Activated CD4-positive, alpha-beta memory T cell treated with anti-CD3 and anti-CD28 coated beads for 36 hours (primary cell): ENCODE results near the gene TOR1B. TPM values are rescaled to one million over a fixed set of nuclear protein-coding genes. Genes with fewer than 3 reads are reported as not detected.
"Not testable (repeated sequence)": the region's sequence is repeated elsewhere in the genome, so short reads cannot be mapped to it uniquely, and the experiment has no call there.

Experiments used
- CTCF ChIA-PET: fragments of 350-600 bp; sonication (Branson Sonifier 250); formaldehyde crosslinking; loops from one replicate; lab custom pipeline; 2021; ENCODE audit warnings: antibody characterized with exemption, inconsistent platforms; lab: Charles Lee
- POLR2A ChIA-PET: fragments of 350-600 bp; sonication (Branson Sonifier 250); formaldehyde crosslinking; loops from one replicate; lab custom pipeline; 2021; ENCODE audit warnings: antibody characterized with exemption; lab: Charles Lee
- DNase-seq: peaks from one replicate; pipeline ENCODE4 v3.0.0-alpha.2; 2020
- H3K27ac Mint-ChIP-seq: one replicate; pipeline ENCODE4 v1.8.0; 2021; ENCODE audit warnings: mixed read lengths
- H3K27me3 Mint-ChIP-seq: one replicate; pipeline ENCODE4 v1.8.0; 2021; ENCODE audit warnings: mixed read lengths
- H3K36me3 Mint-ChIP-seq: one replicate; pipeline ENCODE4 v1.8.0; 2021; ENCODE audit warnings: mixed read lengths
- H3K4me1 Mint-ChIP-seq: one replicate; pipeline ENCODE4 v1.8.0; 2021; ENCODE audit warnings: low read depth, mixed read lengths
- H3K4me3 Mint-ChIP-seq: one replicate; pipeline ENCODE4 v1.8.0; 2021; ENCODE audit warnings: mild to moderate bottlenecking, mixed read lengths
- H3K9me3 Mint-ChIP-seq: one replicate; pipeline ENCODE4 v1.8.0; 2021; ENCODE audit warnings: mixed read lengths
- intact Hi-C: fragments of 100-400 bp; cut with micrococcal nuclease; formaldehyde crosslinking; loops from one replicate; pipeline ENCODE4 v1.15.1; 2023
- total RNA-seq, 2 experiments: library from RNA; stranded (reverse); gene quantifications; one replicate each; pipeline ENCODE4 v1.2.3, GENCODE V29; 2021

The TOR1B gene
- total RNA-seq, 2 experiments from 2014 or later: 20.6 to 23.0 TPM

DNA sequence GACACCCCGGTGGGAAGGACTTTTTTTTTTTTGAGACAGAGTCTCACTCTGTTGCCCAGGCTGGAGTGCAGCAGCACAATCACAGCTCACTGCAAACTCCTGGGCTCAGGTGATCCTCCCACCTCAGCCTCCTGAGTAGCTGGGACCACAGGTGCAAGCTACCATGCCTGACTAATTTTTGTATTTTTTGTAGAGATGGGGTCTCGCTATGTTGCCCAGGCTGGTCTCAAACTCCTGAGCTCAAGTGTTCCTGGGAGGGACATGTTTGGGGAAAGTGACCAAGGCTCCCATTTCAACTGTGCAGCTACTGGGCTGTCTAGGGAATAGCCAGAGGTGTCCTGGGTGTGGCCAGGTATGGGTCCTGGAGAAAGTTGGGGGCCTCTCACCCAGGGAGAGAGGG lies 7.0 kb upstream of the TOR1B start:
- POLR2A ChIA-PET, H3K4me1 Mint-ChIP-seq, CTCF ChIA-PET: not testable (repeated sequence)

DNA sequence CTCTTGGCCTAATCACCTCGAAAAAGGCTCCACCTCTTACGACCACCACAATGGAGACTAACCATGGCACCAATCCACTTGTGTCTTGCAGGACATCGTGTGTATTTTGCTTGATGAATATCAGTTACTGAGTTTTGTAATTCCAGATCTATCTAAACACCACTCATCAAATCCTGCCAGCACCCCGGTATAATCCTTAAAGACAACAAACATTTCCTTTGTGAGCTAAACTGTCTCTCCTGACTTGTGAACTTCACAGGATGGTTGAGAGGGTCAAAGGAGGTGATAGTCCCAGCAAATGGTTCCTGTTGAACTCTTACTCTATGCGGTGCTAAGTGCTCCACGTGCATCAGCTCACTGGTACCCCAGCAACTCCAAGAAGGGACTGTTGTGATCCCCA lies 4.0 kb upstream of the TOR1B start:
- ChIA-PET CTCF (interaction anchor here (1.1 kb wide), 1 partner anchor 8 kb away, joined by 4 read pairs; no protein-coding TSS in a partner anchor), POLR2A (no interaction called here)
- intact Hi-C loops: no loop called here
- Mint-ChIP-seq H3K27me3 (no peaks in the 10 kb centered on the region), H3K4me3 (no peak overlapping the region), H3K4me1 (peaks cover 3% of the 10 kb centered on the region), H3K27ac (no peak overlapping the region), H3K9me3 (no peaks in the 10 kb centered on the region), H3K36me3 (peaks cover 2% of the 10 kb centered on the region)
- DNase-seq: no peak

More for the DNA sequence above, 7.0 kb upstream of the TOR1B start:
- H3K36me3 Mint-ChIP-seq, intact Hi-C loops, H3K27me3 Mint-ChIP-seq, DNase-seq, H3K27ac Mint-ChIP-seq, H3K4me3 Mint-ChIP-seq, H3K9me3 Mint-ChIP-seq: not testable (repeated sequence)

DNA sequence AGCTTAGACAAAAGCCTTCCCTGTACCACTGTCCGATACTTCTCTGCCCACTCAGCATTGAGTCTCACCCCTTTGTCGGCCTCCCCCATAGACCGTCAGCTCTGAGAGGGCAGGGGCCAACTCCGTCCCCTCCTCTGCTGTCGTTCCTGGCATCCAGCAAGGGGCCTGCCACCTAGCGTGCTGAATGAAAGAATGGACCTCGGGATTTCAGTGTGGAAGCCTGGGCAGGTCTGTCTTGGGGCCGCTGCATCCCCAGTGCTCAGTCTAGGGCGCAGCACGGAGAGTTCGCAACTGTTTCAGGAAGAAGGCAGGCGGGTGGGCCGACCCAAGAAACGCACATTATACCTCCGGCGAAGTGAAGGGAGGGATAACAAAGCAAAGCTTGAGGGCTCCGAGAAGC lies 1.5 kb upstream of the TOR1B start:
- intact Hi-C loops: no loop called here
- no peak for DNase-seq
- POLR2A ChIA-PET: interaction anchor here (0.6 to 0.7 kb wide), 2 partner anchors 88 to 173 kb away, joined by 3 read pairs; no protein-coding TSS in a partner anchor
- Mint-ChIP-seq H3K27me3 (no peaks in the 10 kb centered on the region), H3K36me3 (peaks cover 16% of the 10 kb centered on the region), H3K9me3 (no peaks in the 10 kb centered on the region), H3K27ac (peak overlapping the region; percentile 29), H3K4me3 (peak overlapping the region; percentile 84), H3K4me1 (peaks cover 17% of the 10 kb centered on the region)
- CTCF ChIA-PET: interaction anchor here (0.6 to 1.1 kb wide), 4 partner anchors 16 to 627 kb away, joined by 3 read pairs; no protein-coding TSS in a partner anchor

DNA sequence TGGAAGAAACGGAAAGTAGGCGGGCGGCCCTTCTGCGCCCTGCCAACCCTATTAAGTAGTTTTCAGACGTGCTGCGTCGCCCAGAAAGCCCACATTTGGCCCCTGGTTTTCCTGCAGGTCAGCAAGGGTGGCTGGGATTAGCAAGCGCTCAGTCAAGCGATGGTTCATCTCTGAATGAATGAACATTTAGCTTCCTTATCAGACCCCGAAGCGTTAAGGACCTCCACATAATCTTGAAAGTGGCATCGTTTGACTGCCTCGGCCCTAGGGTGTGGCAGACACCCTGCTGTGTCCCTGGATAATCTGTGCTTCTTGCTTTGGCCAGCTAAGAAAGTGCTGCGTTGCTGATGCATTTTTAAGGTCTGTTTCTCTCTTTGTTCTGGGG lies 684 bp downstream of the TOR1B start:
- H3K4me3 Mint-ChIP-seq: peak overlapping the region; percentile 84
- H3K9me3 Mint-ChIP-seq: no peaks in the 10 kb centered on the region
- no peaks in the 10 kb centered on the region for H3K27me3 Mint-ChIP-seq
- peak overlapping the region; percentile 72 for H3K27ac Mint-ChIP-seq
- ChIA-PET CTCF (interaction anchor here (1.0 to 2.8 kb wide), 6 partner anchors 8 to 439 kb away, joined by 3 to 10 read pairs (median 5); no protein-coding TSS in a partner anchor), POLR2A (interaction anchor here (1.0 kb wide), 2 partner anchors 9 to 20 kb away, joined by 4 read pairs; partner anchors contain the start of gene TOR1A)
- peaks cover 17% of the 10 kb centered on the region for H3K4me1 Mint-ChIP-seq
- peaks cover 27% of the 10 kb centered on the region for H3K36me3 Mint-ChIP-seq
- no peak for DNase-seq
- intact Hi-C loops: loop anchor here (1.0 to 2.0 kb wide), 2 partner anchors 21 to 65 kb away; partner anchors contain the start of gene TOR1A

DNA sequence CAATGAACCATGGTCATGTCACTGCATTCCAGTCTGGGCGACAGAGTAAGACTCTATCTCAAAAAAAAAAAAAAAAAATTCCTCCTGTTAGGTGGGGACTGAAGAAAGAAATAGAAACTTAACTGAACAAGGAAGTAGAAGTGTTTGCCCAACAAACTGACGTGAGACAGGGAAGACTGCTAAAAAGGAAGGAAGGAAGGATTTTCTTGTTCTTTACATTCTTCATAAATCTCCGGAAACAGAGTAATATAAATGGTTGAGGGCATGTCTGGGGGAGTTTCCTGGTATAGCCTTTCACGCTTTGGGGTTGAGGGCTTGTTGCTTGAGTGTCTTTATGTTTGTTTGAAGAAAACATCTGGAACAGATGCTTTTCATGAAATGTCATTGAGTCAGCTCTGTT lies 3.1 kb downstream of the TOR1B start:
- ChIA-PET POLR2A (no interaction called here), CTCF (no interaction called here)
- intact Hi-C loops: no loop called here
- no peak for DNase-seq
- Mint-ChIP-seq H3K9me3 (no peaks in the 10 kb centered on the region), H3K4me3 (no peak overlapping the region), H3K27me3 (no peaks in the 10 kb centered on the region), H3K36me3 (peaks cover 45% of the 10 kb centered on the region), H3K27ac (peak overlapping the region; percentile 14), H3K4me1 (peaks cover 26% of the 10 kb centered on the region)

DNA sequence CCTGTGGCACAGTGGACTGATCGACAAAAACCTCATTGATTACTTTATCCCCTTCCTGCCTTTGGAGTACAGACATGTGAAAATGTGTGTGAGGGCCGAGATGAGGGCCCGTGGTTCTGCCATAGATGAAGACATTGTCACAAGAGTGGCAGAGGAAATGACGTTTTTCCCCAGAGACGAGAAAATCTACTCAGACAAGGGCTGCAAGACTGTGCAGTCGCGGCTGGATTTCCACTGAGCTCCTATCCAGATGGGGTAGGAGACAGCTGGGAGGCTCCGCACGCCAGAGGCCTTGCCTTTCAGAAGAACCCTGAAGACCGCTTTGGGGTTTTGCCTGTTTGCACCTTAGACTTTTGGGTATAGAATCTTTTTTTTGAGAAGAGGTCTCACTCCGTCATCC lies 6.4 kb downstream of the TOR1B start:
- peak overlapping the region; percentile 39 for H3K27ac Mint-ChIP-seq
- intact Hi-C loops: no loop called here
- H3K27me3 Mint-ChIP-seq: no peaks in the 10 kb centered on the region
- POLR2A ChIA-PET: no interaction called here
- H3K4me1 Mint-ChIP-seq: peaks cover 26% of the 10 kb centered on the region
- CTCF ChIA-PET: interaction anchor here (1.0 to 2.1 kb wide), 2 partner anchors 19 to 83 kb away, joined by 3 to 7 read pairs; no protein-coding TSS in a partner anchor
- no peak overlapping the region for H3K4me3 Mint-ChIP-seq
- H3K9me3 Mint-ChIP-seq: no peaks in the 10 kb centered on the region
- DNase-seq: no peak
- H3K36me3 Mint-ChIP-seq: peaks cover 44% of the 10 kb centered on the region

DNA sequence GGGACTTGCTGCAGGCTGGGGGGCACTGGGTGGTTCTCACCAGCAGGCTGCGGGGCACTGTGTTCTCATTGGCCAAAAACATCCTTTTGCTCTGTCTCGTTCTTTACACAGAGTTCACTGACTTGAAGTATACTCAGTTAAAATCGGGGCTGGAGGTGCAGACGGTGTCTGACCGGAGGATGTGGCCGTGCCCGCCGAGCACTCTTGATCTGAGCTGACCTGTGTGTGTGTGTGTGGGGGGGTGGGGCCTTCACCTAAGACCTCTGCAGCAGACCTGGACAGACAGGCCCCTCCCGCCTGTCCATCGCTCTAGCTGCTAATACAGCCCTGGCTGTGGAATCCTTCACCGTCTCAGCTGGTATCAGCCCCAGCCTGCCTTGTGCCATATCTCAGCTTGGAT lies 7.1 kb downstream of the TOR1B start:
- H3K9me3 Mint-ChIP-seq: no peaks in the 10 kb centered on the region
- no peak overlapping the region for H3K4me3 Mint-ChIP-seq
- H3K27me3 Mint-ChIP-seq: no peaks in the 10 kb centered on the region
- ChIA-PET POLR2A (no interaction called here), CTCF (interaction anchor here (0.9 to 2.1 kb wide), 3 partner anchors 20 to 84 kb away, joined by 3 to 7 read pairs (median 3); no protein-coding TSS in a partner anchor)
- peaks cover 44% of the 10 kb centered on the region for H3K36me3 Mint-ChIP-seq
- intact Hi-C loops: no loop called here
- H3K27ac Mint-ChIP-seq: peak overlapping the region; percentile 45
- DNase-seq: no peak
- H3K4me1 Mint-ChIP-seq: peaks cover 25% of the 10 kb centered on the region

DNA sequence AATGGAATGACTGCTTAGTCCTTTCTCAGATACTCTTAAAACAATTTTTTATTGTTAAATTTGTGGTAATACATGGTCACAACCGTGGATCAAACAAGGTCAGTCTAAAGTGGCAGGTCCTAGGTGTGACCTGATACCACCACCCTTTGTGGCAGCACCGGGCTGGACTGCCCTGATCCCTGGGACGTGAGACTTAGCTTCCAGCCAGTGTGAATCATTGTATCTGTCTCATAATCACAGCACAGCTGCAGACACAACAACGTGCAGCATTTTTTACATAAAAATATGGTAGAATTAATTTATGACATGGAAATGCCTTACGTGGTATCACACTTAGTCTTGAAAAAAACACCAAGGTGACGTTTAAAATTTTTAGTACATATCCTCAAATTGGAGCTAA lies 7.8 kb downstream of the TOR1B start:
- no peaks in the 10 kb centered on the region for H3K9me3 Mint-ChIP-seq
- H3K27me3 Mint-ChIP-seq: no peaks in the 10 kb centered on the region
- ChIA-PET CTCF (interaction anchor here (0.8 to 2.1 kb wide), 4 partner anchors 20 to 297 kb away, joined by 3 to 7 read pairs (median 4); no protein-coding TSS in a partner anchor), POLR2A (interaction anchor here (1.0 to 1.7 kb wide), 2 partner anchors 24 to 73 kb away, joined by 3 to 5 read pairs; partner anchors contain the start of genes C9orf78 and USP20)
- intact Hi-C loops: no loop called here
- H3K4me1 Mint-ChIP-seq: peaks cover 22% of the 10 kb centered on the region
- DNase-seq: no peak
- H3K36me3 Mint-ChIP-seq: peaks cover 45% of the 10 kb centered on the region
- no peak overlapping the region for H3K27ac Mint-ChIP-seq
- H3K4me3 Mint-ChIP-seq: no peak overlapping the region

DNA sequence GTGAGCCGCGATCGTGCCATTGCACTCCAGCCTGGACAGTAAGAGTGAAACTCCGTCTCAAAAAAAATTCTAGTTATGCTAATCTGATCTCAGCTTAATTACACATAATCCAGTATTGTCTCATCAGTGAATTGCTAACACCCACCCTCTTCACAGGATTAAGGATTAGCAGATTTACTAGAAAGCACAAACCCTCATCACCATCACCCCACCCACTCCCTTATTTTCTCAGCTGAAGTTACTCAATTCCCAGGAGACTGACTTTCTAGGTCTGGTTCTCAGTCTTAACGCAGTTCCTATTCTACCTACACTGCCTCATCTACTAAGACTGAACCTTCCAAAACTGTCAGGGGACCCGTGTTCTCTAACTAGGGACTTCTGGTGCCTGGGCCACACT lies 9.0 kb downstream of the TOR1B start:
- POLR2A ChIA-PET: interaction anchor here (0.7 to 1.7 kb wide), 5 partner anchors 9 to 76 kb away, joined by 3 to 5 read pairs (median 4); partner anchors contain the start of genes C9orf78, TOR1B and USP20
- Mint-ChIP-seq H3K27ac (peak overlapping the region; percentile 46), H3K4me1 (peaks cover 16% of the 10 kb centered on the region), H3K27me3 (no peaks in the 10 kb centered on the region), H3K36me3 (peaks cover 48% of the 10 kb centered on the region), H3K9me3 (no peaks in the 10 kb centered on the region), H3K4me3 (no peak overlapping the region)
- intact Hi-C loops: no loop called here
- CTCF ChIA-PET: interaction anchor here (1.0 to 1.9 kb wide), 3 partner anchors 9 to 295 kb away, joined by 3 to 4 read pairs (median 3); partner anchors contain the start of gene TOR1B
- peak; percentile 39 for DNase-seq

DNA sequence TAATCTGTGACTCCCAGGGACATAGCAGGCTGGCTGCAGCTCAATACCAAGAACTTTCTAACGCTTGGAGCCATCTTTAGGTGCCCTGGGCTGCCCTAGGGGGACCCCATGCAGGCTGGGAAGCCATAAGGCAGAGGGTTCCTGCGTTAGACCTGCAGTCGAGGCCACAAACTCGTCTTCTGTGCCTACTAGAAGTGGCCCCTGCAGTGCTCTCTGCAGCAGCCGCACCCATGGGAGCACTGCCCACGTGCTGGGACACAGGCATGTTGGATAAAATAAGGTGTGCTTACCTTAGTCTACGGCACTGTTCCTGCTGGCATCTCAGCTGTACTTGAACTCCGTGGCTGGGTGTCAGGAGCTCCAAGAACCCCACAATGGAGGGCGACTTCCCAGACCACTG lies 9.4 kb downstream of the TOR1B start:
- no peak for DNase-seq
- ChIA-PET CTCF (interaction anchor here (1.6 to 1.9 kb wide), 2 partner anchors 9 to 295 kb away, joined by 3 to 4 read pairs; partner anchors contain the start of gene TOR1B), POLR2A (interaction anchor here (0.9 to 1.7 kb wide), 4 partner anchors 9 to 22 kb away, joined by 4 to 5 read pairs (median 4); partner anchors contain the start of genes C9orf78, TOR1B and USP20)
- no peak overlapping the region for H3K4me3 Mint-ChIP-seq
- no peaks in the 10 kb centered on the region for H3K9me3 Mint-ChIP-seq
- intact Hi-C loops: no loop called here
- H3K27me3 Mint-ChIP-seq: no peaks in the 10 kb centered on the region
- peak overlapping the region; percentile 46 for H3K27ac Mint-ChIP-seq
- H3K4me1 Mint-ChIP-seq: peaks cover 16% of the 10 kb centered on the region
- peaks cover 47% of the 10 kb centered on the region for H3K36me3 Mint-ChIP-seq

DNA sequence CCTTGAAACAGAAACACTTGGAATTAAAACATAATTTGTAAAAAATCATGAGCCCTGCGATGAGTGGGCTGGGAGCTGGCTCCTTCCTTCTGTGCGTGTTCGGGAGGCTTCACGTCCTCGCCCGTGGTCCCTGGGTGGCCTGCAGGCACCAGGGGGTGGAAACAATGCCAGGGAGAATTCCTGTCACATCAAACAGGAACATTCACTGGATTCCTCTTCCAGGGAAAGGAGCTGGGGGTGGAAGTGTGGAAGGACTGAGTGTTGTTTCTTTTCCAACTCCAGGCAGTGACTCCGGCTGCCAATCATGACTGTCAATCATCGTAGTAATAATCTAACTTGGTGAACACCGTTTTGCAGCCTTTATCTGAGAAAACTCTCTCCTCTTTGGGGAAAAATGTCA lies 10.7 kb downstream of the TOR1B start:
- DNase-seq: no peak
- H3K36me3 Mint-ChIP-seq: peaks cover 46% of the 10 kb centered on the region
- H3K27me3 Mint-ChIP-seq: no peaks in the 10 kb centered on the region
- H3K4me1 Mint-ChIP-seq: peaks cover 16% of the 10 kb centered on the region
- intact Hi-C loops: no loop called here
- ChIA-PET CTCF (no interaction called here), POLR2A (no interaction called here)
- no peak overlapping the region for H3K4me3 Mint-ChIP-seq
- no peak overlapping the region for H3K27ac Mint-ChIP-seq
- H3K9me3 Mint-ChIP-seq: no peaks in the 10 kb centered on the region

DNA sequence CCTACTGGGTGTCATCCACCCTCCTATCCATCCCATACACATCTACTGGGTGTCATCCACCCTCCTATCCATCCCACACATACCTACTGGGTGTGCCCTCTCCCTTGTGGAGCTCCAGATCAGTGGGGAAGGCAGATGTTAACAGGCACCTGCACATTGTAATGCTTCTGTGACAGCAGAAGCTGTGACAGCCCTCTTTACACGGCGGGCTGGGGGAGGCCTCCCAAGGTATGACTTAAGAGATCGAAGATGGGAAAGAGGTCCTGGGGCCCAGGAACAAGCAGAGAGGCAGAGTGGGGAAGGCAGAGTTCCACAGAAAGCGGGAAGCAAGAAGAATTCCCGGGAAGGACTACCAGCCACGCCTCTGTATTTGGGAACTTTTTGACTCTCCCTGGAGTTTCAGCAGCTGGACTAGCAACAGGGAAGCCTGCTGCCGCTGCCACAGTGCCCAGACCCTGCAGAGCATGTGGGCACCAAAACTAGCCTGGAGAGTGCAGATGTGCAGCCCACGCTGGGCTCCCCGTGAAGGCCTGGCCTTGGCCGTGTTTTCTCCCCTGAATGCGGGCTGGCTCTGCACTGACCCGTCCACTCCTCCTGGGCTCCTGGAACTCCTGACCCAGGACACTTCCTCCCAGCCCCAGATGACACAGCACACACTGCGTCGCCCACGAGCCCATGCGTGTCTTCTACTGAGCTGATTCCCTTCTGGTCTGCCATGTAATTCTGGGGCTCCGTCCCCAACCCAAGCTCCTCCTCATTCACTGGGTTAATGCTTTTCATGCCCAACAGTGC lies 11.6 kb downstream of the TOR1B start:
- no peak for DNase-seq
- Mint-ChIP-seq H3K27ac (no peak overlapping the region), H3K27me3 (no peaks in the 10 kb centered on the region), H3K4me3 (no peak overlapping the region), H3K36me3 (peaks cover 43% of the 10 kb centered on the region), H3K4me1 (peaks cover 13% of the 10 kb centered on the region), H3K9me3 (no peaks in the 10 kb centered on the region)
- ChIA-PET CTCF (no interaction called here), POLR2A (no interaction called here)
- intact Hi-C loops: no loop called here
